Nephron (organoid): ENCODE data around the gene MARVELD1.

Source experiments
- H3K27ac Mint-ChIP-seq, 3 experiments: 2 replicates each; pipeline ENCODE4 v1.8.0; 2020; ENCODE audit warnings: mixed read lengths in 3 of 3, mild to moderate bottlenecking in 2 of 3, moderate library complexity in 1 of 3
- H3K27me3 Mint-ChIP-seq: 2 replicates; pipeline ENCODE4 v1.8.0; 2021; ENCODE audit warnings: low read depth, mild to moderate bottlenecking, moderate library complexity, mixed read lengths
- H3K36me3 Mint-ChIP-seq: 2 replicates; pipeline ENCODE4 v1.8.0; 2020; ENCODE audit warnings: low read depth, mixed read lengths
- H3K4me1 Mint-ChIP-seq: 2 replicates; pipeline ENCODE4 v1.8.0; 2020; ENCODE audit warnings: mixed read lengths
- H3K4me3 Mint-ChIP-seq, 3 experiments: 2 replicates each; pipeline ENCODE4 v1.8.0; 2020; ENCODE audit warnings: mild to moderate bottlenecking in 3 of 3, mixed read lengths in 3 of 3, moderate library complexity in 2 of 3
- H3K9me3 Mint-ChIP-seq: 2 replicates; pipeline ENCODE4 v1.8.0; 2020; ENCODE audit warnings: mixed read lengths
- CTCF ChIP-seq, 3 experiments: fragments of 200-600 bp; sonication (generic); IDR thresholded peaks; one replicate each; pipeline ENCODE4 v1.5.0; 2021; ENCODE audit warnings: antibody characterized with exemption in 3 of 3; ENCODE audit not compliant: unreplicated experiment in 3 of 3

The MARVELD1 gene

DNA sequence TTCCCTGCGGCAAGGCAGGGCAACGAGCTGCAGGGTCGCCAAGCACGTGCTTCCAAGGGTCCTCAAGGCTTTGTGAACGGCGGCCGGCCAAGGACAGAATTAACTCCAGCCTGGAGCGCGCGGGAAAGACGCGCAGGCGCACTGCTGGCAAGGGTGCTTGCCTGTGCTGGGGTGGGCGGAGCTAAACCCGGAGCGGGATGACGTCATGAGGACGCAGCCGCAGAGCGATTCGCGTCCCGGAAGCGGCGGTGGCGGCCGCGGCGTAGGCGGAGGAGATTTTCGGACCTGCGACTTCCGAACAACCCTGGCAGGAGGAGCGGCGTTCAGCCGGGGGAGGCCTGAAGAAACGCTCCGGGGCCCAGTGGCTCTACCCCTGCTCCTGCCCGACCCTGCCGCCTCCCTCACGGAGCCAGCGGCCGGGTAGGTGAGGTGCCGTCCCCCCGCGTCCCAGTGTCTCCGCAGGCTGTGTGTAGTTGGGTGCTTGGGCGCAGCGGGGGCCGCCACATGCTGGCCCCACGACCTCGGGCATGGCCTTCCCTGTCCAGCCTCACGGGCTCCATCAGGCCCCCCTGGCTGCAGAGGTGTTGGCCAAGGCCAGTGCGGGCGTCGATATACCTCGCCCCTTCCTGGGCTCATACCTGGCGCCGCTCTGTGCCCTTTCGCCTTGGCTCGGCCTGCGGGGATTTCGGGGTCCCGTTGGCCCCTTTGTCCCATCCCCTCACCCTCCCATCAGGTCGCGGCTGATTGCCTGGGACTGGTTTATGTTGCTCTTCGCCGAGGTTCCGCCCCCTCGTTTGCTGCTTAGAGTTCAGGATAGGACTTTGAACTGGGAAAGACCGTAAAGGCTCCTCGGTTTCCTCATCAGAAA, 23.6 kb downstream of the MARVELD1 start, which contains the start of gene ZFYVE27:
Gene ZFYVE27, plus strand, starts transcription at position 227 of the 868 bp plus-strand sequence. CDS start 1,350 bp downstream, outside the sequence.
- Mint-ChIP-seq H3K4me3 (peak within 1 kb of the TSS; percentile 95 to 98 (median 95)), H3K9me3 (no peaks in the 10 kb centered on the region), H3K36me3 (peaks cover 15% of the 10 kb centered on the region), H3K4me1 (peaks cover 21% of the 10 kb centered on the region), H3K27me3 (peaks cover 17% of the 10 kb centered on the region), H3K27ac (peak within 1 kb of the TSS; percentile 77 to 95 (median 79))
- TF ChIP-seq CTCF (IDR thresholded peaks at IDR 0.05; ENCODE audit: unreplicated experiment in 3 of 3): no peak

DNA sequence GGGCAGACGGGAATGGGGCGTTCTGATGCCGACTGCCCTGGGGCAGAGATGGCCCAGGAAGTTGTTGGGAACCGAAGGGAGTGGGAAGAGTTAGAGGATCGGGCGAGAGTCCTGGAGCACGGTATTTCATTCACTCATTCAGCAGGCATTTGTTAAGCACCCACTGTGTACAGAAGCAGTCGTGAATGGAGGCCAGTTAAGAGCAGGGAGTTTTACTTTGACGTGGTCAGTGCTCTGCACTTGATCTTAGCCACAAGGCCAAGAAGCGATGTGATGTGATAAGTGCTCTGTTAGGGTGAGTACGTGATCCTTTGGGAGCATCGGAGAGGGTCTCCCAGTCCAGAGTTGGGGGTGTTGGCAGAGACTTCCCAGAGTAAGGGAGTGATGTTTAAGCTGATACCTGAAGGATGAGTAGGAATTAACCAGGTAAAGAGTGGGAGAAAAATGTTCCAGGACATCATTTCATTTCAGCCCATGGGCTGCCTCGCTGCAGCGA, 24.3 kb downstream of the MARVELD1 start:
- H3K4me3 Mint-ChIP-seq: peak overlapping the region; percentile 95 to 98 (median 95)
- H3K9me3 Mint-ChIP-seq: no peaks in the 10 kb centered on the region
- peaks cover 19% of the 10 kb centered on the region for H3K36me3 Mint-ChIP-seq
- TF ChIP-seq CTCF (IDR thresholded peaks at IDR 0.05; ENCODE audit: unreplicated experiment in 3 of 3): no peak
- peaks cover 17% of the 10 kb centered on the region for H3K27me3 Mint-ChIP-seq
- peaks cover 21% of the 10 kb centered on the region for H3K4me1 Mint-ChIP-seq
- peak overlapping the region; percentile 4 to 66 (median 48) for H3K27ac Mint-ChIP-seq

- peaks cover 21% of the 10 kb centered on the region for H3K36me3 Mint-ChIP-seq
- TF ChIP-seq CTCF (IDR thresholded peaks at IDR 0.05; ENCODE audit: unreplicated experiment in 3 of 3): no peak
- no peak overlapping the region for H3K27ac Mint-ChIP-seq
- H3K4me1 Mint-ChIP-seq: peaks cover 21% of the 10 kb centered on the region
- peaks cover 17% of the 10 kb centered on the region for H3K27me3 Mint-ChIP-seq
- peak overlapping the region; percentile 95 to 98 (median 95) for H3K4me3 Mint-ChIP-seq
- no peaks in the 10 kb centered on the region for H3K9me3 Mint-ChIP-seq
Observed at GRCh38 chr10:97738616-97739015, 25.1 kb downstream of the MARVELD1 start.

- Mint-ChIP-seq H3K9me3 (no peaks in the 10 kb centered on the region), H3K36me3 (peaks cover 33% of the 10 kb centered on the region), H3K27ac (peak overlapping the region in 1 of 3 experiments; percentile 29), H3K27me3 (peaks cover 12% of the 10 kb centered on the region), H3K4me3 (peak overlapping the region in 2 of 3 experiments; percentile 0 to 52), H3K4me1 (peaks cover 21% of the 10 kb centered on the region)
- no peak for TF ChIP-seq CTCF (IDR thresholded peaks at IDR 0.05; ENCODE audit: unreplicated experiment in 3 of 3)
Observed at GRCh38 chr10:97740613-97741012, 27.1 kb downstream of the MARVELD1 start.

GRCh38 chr10:97743169-97743943, 29.8 kb downstream of the MARVELD1 start:
- Mint-ChIP-seq H3K4me1 (peaks cover 5% of the 10 kb centered on the region), H3K36me3 (peaks cover 43% of the 10 kb centered on the region), H3K27ac (peak overlapping the region in 1 of 3 experiments; percentile 37), H3K27me3 (no peaks in the 10 kb centered on the region), H3K9me3 (no peaks in the 10 kb centered on the region), H3K4me3 (peak overlapping the region in 1 of 3 experiments; percentile 14)
- no peak for TF ChIP-seq CTCF (IDR thresholded peaks at IDR 0.05; ENCODE audit: unreplicated experiment in 3 of 3)
